Endodermal cell (in vitro differentiated cells): ENCODE results near the gene TF. TPM values are rescaled to one million over a fixed set of nuclear protein-coding genes. Genes with fewer than 3 reads are reported as not detected.
"Not testable (repeated sequence)": the region's sequence is repeated elsewhere in the genome, so short reads cannot be mapped to it uniquely, and the experiment has no call there.

Experiments used
- DNase-seq: peaks from one replicate; pipeline ENCODE4 v3.0.0-alpha.2; 2017
- H3K27ac ChIP-seq: 2 replicates; pipeline ENCODE4 v1.5.1; 2013; ENCODE audit warnings: mild to moderate bottlenecking, low read depth, low read length, moderate library complexity
- H3K27me3 ChIP-seq: 2 replicates; pipeline ENCODE4 v1.6.1; 2013; ENCODE audit warnings: mild to moderate bottlenecking, low read length, moderate library complexity; ENCODE audit not compliant: insufficient read depth, control insufficient read depth, poor library complexity, severe bottlenecking
- H3K36me3 ChIP-seq: 2 replicates; pipeline ENCODE4 v1.7.0; 2013; ENCODE audit warnings: mild to moderate bottlenecking, low read length, moderate library complexity; ENCODE audit not compliant: control insufficient read depth, insufficient read depth
- H3K4me1 ChIP-seq: one replicate; pipeline ENCODE4 v1.7.0; 2013; ENCODE audit warnings: low read length; ENCODE audit not compliant: control insufficient read depth, insufficient read depth
- H3K4me3 ChIP-seq: 2 replicates; pipeline ENCODE4 v1.5.1; 2013; ENCODE audit warnings: mild to moderate bottlenecking, low read length, moderate library complexity
- H3K9ac ChIP-seq: 2 replicates; pipeline ENCODE4 v1.6.1; 2013; ENCODE audit warnings: mild to moderate bottlenecking, low read length, moderate library complexity; ENCODE audit not compliant: poor library complexity, severe bottlenecking; ENCODE audit errors: extremely low read depth
- H3K9me3 ChIP-seq: 2 replicates; pipeline ENCODE4 v1.6.1; 2013; ENCODE audit warnings: mild to moderate bottlenecking, low read length, moderate library complexity; ENCODE audit not compliant: control insufficient read depth
- H3K27ac Mint-ChIP-seq: 2 replicates; pipeline ENCODE4 v1.8.0; 2020; ENCODE audit warnings: mixed read lengths
- H3K27me3 Mint-ChIP-seq: 2 replicates; pipeline ENCODE4 v1.8.0; 2021; ENCODE audit warnings: mild to moderate bottlenecking, mixed read lengths; ENCODE audit not compliant: insufficient read depth
- H3K36me3 Mint-ChIP-seq: 2 replicates; pipeline ENCODE4 v1.8.0; 2020; ENCODE audit warnings: low read depth, mixed read lengths
- H3K4me1 Mint-ChIP-seq: 2 replicates; pipeline ENCODE4 v1.8.0; 2020; ENCODE audit warnings: mixed read lengths
- H3K4me3 Mint-ChIP-seq: 2 replicates; pipeline ENCODE4 v1.8.0; 2020; ENCODE audit warnings: mild to moderate bottlenecking, moderate library complexity, mixed read lengths
- H3K9me3 Mint-ChIP-seq: 2 replicates; pipeline ENCODE4 v1.8.0; 2020; ENCODE audit warnings: mild to moderate bottlenecking, mixed read lengths
- WGBS, 2 experiments: methylation state at CpG; one replicate each; pipeline versions ENCODE4 v1.1.5 to v1.1.7; 2013; ENCODE audit warnings: missing lambda C conversion rate in 2 of 2, mixed read lengths in 1 of 2; ENCODE audit not compliant: insufficient coverage in 1 of 2, insufficient read length in 1 of 2; 5-methylcytosine and 5-hydroxymethylcytosine counted together
- total RNA-seq, 2 donors: library from RNA; stranded (reverse); fragmentation: NEBNext Ultra II Directional in 1 of 2; extraction: Animal tissue kit (Norgen Biotek cat#: 25700) in 1 of 2; gene quantifications; 2 replicates in 1 of 2; 3 replicates in 1 of 2; pipeline ENCODE4 v1.2.1, GENCODE V29; 2021
- TF ChIP-seq, protein P1 (sequence below): fragments of 200-600 bp; sonication (generic); conservative IDR thresholded peaks from 2 replicates; pipeline ENCODE4 v1.5.0; 2021; ENCODE audit warnings: antibody characterized with exemption, mild to moderate bottlenecking

TF gene
- total RNA-seq, 2 donors from 2014 or later: 0.40 to 3.0 TPM

DNA sequence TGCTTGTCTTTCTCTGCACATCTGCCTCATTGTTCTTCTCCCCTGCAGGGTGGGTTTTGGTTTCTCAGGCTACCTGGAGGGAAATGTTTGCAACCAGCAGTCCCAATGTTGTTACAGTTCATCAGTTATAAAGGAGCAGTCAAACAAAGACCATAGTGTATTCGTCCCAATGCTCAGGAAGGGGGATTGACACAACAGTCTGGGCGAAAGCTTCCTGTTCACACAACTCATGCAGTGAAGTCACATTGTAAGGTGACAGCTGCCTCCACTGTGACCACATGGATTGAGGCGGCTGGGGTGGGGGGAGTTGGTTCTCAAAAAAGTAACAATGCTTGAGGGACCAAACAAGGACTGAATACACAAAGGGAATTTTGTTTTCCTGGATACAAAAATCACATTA is 28.8 kb upstream of the TF start:
- no peak overlapping the region for H3K4me3 Mint-ChIP-seq
- no peak overlapping the region for H3K27ac Mint-ChIP-seq
- WGBS, 2 experiments: 79 to 85% methylated on average over 2 to 3 of the region's 3 CpGs

GRCh38 chr3:133722935-133723334 is 23.3 kb upstream of the TF start:
- peaks cover 2% of the 10 kb centered on the region for H3K27me3 Mint-ChIP-seq

More for the DNA sequence above, 28.8 kb upstream of the TF start:
- Histone ChIP-seq H3K4me1 (no peaks in the 10 kb centered on the region), H3K9me3 (peaks cover 19% of the 10 kb centered on the region), H3K4me3 (no peak overlapping the region), H3K36me3 (no peaks in the 10 kb centered on the region), H3K27ac (no peak overlapping the region), H3K9ac (no peak overlapping the region), H3K27me3 (peaks cover 13% of the 10 kb centered on the region)
- H3K4me1 Mint-ChIP-seq: no peaks in the 10 kb centered on the region
- peaks cover 4% of the 10 kb centered on the region for H3K27me3 Mint-ChIP-seq
- DNase-seq: no peak
- no peaks in the 10 kb centered on the region for H3K36me3 Mint-ChIP-seq
- TF ChIP-seq, protein P1, sequence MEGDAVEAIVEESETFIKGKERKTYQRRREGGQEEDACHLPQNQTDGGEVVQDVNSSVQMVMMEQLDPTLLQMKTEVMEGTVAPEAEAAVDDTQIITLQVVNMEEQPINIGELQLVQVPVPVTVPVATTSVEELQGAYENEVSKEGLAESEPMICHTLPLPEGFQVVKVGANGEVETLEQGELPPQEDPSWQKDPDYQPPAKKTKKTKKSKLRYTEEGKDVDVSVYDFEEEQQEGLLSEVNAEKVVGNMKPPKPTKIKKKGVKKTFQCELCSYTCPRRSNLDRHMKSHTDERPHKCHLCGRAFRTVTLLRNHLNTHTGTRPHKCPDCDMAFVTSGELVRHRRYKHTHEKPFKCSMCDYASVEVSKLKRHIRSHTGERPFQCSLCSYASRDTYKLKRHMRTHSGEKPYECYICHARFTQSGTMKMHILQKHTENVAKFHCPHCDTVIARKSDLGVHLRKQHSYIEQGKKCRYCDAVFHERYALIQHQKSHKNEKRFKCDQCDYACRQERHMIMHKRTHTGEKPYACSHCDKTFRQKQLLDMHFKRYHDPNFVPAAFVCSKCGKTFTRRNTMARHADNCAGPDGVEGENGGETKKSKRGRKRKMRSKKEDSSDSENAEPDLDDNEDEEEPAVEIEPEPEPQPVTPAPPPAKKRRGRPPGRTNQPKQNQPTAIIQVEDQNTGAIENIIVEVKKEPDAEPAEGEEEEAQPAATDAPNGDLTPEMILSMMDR: no peak
- peaks cover 25% of the 10 kb centered on the region for H3K9me3 Mint-ChIP-seq

GRCh38 chr3:133730993-133731392 is 15.2 kb upstream of the TF start:
- no peak overlapping the region for H3K27ac Mint-ChIP-seq
- H3K4me3 Mint-ChIP-seq: no peak overlapping the region
- peaks cover 47% of the 10 kb centered on the region for H3K9me3 Mint-ChIP-seq
- no peaks in the 10 kb centered on the region for H3K4me1 Mint-ChIP-seq
- Histone ChIP-seq H3K4me3 (no peak overlapping the region), H3K9me3 (peaks cover 25% of the 10 kb centered on the region), H3K9ac (no peak overlapping the region), H3K4me1 (no peaks in the 10 kb centered on the region), H3K27me3 (peaks cover 14% of the 10 kb centered on the region), H3K27ac (no peak overlapping the region), H3K36me3 (no peaks in the 10 kb centered on the region)
- TF ChIP-seq, protein P1: no peak
- no peak for DNase-seq
- H3K36me3 Mint-ChIP-seq: peaks cover 3% of the 10 kb centered on the region
- peaks cover 15% of the 10 kb centered on the region for H3K27me3 Mint-ChIP-seq

More at GRCh38 chr3:133722935-133723334, 23.3 kb upstream of the TF start:
- Histone ChIP-seq H3K27me3 (no peaks in the 10 kb centered on the region), H3K9me3 (peaks cover 28% of the 10 kb centered on the region), H3K36me3 (no peaks in the 10 kb centered on the region), H3K27ac (no peak overlapping the region), H3K9ac (no peak overlapping the region), H3K4me3 (no peak overlapping the region), H3K4me1 (no peaks in the 10 kb centered on the region)
- TF ChIP-seq, protein P1: no peak
- Mint-ChIP-seq H3K27ac (no peak overlapping the region), H3K4me1 (no peaks in the 10 kb centered on the region), H3K36me3 (no peaks in the 10 kb centered on the region), H3K4me3 (no peak overlapping the region), H3K9me3 (peaks cover 48% of the 10 kb centered on the region)
- no peak for DNase-seq

- H3K9me3 Mint-ChIP-seq: peaks cover 44% of the 10 kb centered on the region
- peaks cover 25% of the 10 kb centered on the region for H3K9me3 ChIP-seq
- H3K27me3 ChIP-seq: peaks cover 14% of the 10 kb centered on the region
- not testable (repeated sequence) for H3K4me3 ChIP-seq, H3K4me3 Mint-ChIP-seq, H3K36me3 ChIP-seq, H3K4me1 Mint-ChIP-seq, DNase-seq, H3K9ac ChIP-seq, H3K4me1 ChIP-seq, H3K36me3 Mint-ChIP-seq, H3K27ac Mint-ChIP-seq, H3K27ac ChIP-seq
- WGBS, 2 experiments: 83 to 88% methylated on average over 5 to 6 of the region's 6 CpGs
- peaks cover 15% of the 10 kb centered on the region for H3K27me3 Mint-ChIP-seq
Observed at GRCh38 chr3:133732231-133732630, 14.0 kb upstream of the TF start.
